T-helper 22 cell (primary cell): ENCODE data around the gene POU5F1.
"Not testable (repeated sequence)": the region's sequence is repeated elsewhere in the genome, so short reads cannot be mapped to it uniquely, and the experiment has no call there.

ENCODE experiments used
- DNase-seq: peaks from one replicate; pipeline ENCODE4 v3.0.0-alpha.2; 2020; ENCODE audit warnings: low read depth

POU5F1 gene

GRCh38 chr6:31170600-31170881 is at the start of gene POU5F1:
Gene POU5F1, minus strand, starts transcription at chr6:31170682. Its CDS starts 62 bp downstream, at chr6:31170620.
- DNase-seq: no peak

GRCh38 chr6:31216208-31216898 is 45.9 kb upstream of the POU5F1 start:
- DNase-seq: no peak

- not testable (repeated sequence) for DNase-seq
These were observed 44.7 kb upstream of the POU5F1 start for GRCh38 chr6:31215216-31215615.

GRCh38 chr6:31214516-31214915 is 44.0 kb upstream of the POU5F1 start:
- DNase-seq: no peak

- DNase-seq: no peak
These were observed 40.5 kb upstream of the POU5F1 start for GRCh38 chr6:31210741-31211532.

GRCh38 chr6:31210123-31210522 is 39.6 kb upstream of the POU5F1 start:
- no peak for DNase-seq

GRCh38 chr6:31209137-31209536 is 38.7 kb upstream of the POU5F1 start:
- no peak for DNase-seq

- DNase-seq: no peak
These were observed 38.0 kb upstream of the POU5F1 start for GRCh38 chr6:31208506-31208905.

GRCh38 chr6:31205638-31206037 is 35.2 kb upstream of the POU5F1 start:
- no peak for DNase-seq

- no peak for DNase-seq
These were observed 34.3 kb upstream of the POU5F1 start for GRCh38 chr6:31204751-31205145.

GRCh38 chr6:31203345-31203979 is 33.0 kb upstream of the POU5F1 start:
- DNase-seq: peak; percentile 61

GRCh38 chr6:31202259-31203166 is 32.0 kb upstream of the POU5F1 start:
- no peak for DNase-seq

GRCh38 chr6:31199105-31199452 is 28.6 kb upstream of the POU5F1 start:
- not testable (repeated sequence) for DNase-seq

GRCh38 chr6:31197559-31198305 is 27.2 kb upstream of the POU5F1 start:
- peak; percentile 93 for DNase-seq

GRCh38 chr6:31196251-31197022 is 26.0 kb upstream of the POU5F1 start:
- not testable (repeated sequence) for DNase-seq

- not testable (repeated sequence) for DNase-seq
These were observed 25.0 kb upstream of the POU5F1 start for GRCh38 chr6:31195308-31195979.

GRCh38 chr6:31194061-31194834 is 23.8 kb upstream of the POU5F1 start:
- no peak for DNase-seq

GRCh38 chr6:31193206-31193605 is 22.7 kb upstream of the POU5F1 start:
- DNase-seq: no peak

- peak; percentile 21 for DNase-seq
These were observed 22.1 kb upstream of the POU5F1 start for GRCh38 chr6:31192431-31193105.
